ENCODE measurements around the gene IGF2.

DNA sequence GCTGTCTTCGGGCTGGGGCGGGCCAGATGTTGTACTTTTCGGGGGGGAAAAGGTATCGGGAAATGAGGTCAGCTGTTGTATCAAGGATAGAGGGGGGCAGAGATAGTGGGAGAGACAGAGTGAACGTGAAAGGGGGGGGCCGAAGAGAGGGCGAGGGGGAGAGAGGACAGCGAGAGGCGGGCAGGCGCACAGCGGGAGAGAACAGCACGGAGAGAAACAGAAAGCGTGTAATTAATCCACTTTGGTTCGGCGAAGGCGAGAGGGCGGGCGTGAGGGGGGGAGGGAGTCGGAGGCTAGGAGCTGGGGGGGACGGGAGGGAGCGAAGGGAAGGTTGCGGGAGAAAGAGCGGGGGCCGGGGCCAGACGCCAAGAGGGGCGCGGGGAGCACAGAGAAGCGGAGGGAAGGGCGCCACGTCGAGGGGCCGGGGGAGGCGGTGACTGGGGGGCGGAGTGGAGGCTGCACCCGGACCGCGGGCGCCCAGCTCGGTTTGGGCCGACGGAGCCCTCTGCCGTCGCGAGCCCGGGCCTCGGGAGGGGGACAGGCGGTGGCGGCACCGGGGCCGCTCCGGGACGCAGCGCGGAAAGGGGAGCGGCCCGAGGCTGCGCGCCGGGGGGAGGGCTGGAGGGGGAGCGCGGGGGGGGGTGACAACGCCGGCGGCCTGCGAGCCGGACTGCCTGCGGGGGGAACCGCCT, 612 bp downstream of the IGF2 start:
- TF ChIP-seq GATA2 (IDR thresholded peaks at IDR 0.05; ENCODE audit: low read depth, low read length), result no peak
- no peak for TF ChIP-seq GATA3 (IDR thresholded peaks at IDR 0.05; ENCODE audit: low read depth, low read length)
